IPS-11a (cell line): Measurements from ENCODE around the gene SPACDR.
"Not testable (repeated sequence)": the region's sequence is repeated elsewhere in the genome, so short reads cannot be mapped to it uniquely, and the experiment has no call there.

Experiments
- H3K4me3 ChIP-seq: one replicate; pipeline ENCODE4 v1.5.1; 2013; ENCODE audit warnings: low read depth, low read length, control low read depth

SPACDR gene, protein sequence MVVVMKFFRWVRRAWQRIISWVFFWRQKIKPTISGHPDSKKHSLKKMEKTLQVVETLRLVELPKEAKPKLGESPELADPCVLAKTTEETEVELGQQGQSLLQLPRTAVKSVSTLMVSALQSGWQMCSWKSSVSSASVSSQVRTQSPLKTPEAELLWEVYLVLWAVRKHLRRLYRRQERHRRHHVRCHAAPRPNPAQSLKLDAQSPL

DNA sequence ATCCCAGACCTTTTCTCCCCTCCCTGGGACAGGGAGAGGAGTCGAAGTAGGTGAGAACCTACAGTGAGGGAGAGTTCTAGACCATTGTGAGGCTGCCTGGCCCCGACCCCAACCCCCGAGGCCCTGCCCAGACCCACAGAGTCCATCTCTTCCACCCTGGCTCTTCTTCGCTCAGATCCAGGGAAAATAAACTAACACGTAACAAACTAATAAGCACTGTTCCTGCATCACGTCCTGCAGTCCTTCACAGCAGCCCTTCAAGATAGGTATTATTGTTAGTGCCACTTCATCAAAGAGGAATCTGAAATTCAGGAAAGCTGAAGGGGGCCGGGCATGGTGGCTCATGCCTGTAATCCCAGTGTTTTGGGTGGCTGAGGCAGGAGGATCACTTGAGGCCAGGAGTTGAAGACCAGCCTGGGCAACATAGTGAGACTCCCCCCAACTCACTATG lies at the start of gene SPACDR:
SPACDR (minus strand) TSS at position 51 of the 451 bp plus-strand sequence. CDS start 235 bp downstream, outside the sequence.
- no peak within 1 kb of the TSS for H3K4me3 ChIP-seq

DNA sequence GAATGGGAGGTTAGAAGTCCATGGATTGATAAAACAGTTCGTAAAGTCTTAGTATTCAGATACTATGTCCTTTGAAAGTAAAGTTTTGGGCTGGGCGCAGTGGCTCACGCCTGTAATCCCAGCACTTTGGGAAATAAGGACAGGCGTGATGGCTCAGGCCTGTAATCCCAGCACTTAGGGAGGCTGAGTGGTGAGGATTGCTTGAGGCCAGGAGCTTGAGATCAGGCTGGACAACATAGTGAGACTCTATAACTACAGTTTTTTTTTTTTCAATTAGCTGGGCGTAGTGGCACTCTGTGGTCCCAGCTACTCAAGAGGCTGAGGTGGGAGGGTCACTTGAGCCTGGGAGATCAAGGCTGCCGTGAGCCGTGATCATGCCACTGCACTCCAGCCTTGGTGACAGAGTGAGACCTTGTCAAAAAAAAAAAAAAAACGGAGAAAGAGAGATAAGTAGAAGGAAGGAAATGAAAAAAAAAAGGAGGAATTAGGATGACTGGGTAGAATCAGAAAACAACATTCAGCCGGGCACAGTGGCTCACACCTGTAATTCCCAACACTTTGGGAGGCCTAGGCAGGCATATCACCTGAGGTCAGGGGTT lies 49.3 kb upstream of the SPACDR start:
- H3K4me3 ChIP-seq: no peak overlapping the region

DNA sequence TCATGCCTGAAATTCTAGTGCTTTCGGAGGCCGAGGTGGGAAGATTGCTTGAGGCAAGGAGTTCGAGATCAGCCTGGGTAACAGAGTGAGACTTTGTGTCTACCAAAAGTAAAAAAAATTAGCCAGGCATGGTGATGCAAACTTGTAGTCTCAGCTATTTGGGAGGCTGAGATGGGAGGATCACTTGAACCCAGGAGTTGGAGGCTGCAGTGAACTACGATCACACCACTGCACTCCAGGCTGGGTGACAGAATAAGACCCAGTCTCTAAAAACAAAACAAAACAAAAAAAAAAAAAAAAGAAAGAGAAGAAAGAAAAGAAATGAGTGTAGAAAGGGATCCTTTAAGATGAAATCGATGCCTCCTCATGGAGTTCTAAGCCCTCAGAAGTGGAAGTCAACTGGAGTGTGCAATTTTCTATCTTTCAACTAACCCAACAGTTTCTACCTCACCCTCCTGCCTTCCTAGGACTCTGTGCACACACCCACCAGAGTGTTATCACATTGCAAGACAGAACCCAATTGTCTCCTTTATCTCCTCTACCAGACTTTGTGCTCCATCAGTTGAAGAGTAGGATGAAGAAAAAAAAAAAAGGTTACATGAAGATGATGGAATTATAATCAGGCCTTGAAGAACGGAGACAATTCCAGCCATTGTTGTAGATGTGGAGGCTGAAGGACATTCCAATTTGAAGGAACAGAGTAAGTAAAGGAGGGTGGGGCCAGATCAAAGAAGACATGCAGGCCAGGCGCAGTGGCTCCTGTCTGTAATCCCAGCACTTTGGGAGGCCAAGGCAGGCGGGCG lies 46.6 kb upstream of the SPACDR start:
- no peak overlapping the region for H3K4me3 ChIP-seq

DNA sequence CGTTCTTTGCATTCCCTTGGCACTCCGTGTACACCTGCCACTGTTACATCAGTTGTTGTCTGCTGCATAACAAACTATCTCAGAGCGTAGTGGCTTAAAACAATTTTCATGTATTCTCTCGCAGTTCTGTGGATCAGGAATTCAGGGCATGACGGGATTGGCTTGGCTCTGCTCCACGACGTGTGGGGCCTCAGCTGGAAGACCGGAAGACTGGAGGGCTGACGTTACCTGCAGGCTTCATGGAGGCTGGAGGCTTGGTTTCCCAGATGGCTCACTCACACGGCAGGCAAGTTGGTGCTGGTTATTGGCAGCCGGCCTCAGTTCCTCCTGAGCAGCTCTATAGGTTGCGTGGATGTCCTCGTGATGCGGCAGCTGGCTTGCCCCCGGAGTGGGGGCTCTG lies 45.2 kb upstream of the SPACDR start:
- H3K4me3 ChIP-seq: no peak overlapping the region

DNA sequence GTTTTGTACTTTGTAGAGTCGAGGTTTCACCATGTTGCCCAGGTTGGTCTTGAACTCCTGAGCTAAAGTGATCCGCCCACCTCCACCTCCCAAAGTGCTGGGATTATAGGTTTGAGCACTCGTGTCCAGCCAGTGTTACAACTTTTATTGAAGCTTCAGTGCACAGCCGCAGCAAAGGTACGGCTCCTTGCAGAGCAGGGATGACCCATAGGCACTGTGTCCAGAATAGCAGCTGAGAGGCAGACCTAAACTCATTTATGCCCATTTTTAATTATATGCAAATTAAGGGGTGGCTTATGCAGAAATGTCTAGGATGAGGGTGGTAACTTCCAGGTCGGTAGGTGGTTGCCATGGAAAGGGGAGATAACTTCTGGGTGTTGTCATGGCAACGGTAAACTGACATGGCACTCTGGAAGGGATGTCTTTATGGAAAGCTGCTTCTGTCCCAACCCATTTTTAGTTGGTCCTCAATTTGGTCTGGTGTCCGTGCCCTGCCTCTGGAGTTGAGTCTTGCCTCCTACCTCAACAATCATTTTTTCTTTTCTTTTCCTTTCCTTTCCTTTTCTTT lies 42.4 kb upstream of the SPACDR start:
- H3K4me3 ChIP-seq: no peak overlapping the region

DNA sequence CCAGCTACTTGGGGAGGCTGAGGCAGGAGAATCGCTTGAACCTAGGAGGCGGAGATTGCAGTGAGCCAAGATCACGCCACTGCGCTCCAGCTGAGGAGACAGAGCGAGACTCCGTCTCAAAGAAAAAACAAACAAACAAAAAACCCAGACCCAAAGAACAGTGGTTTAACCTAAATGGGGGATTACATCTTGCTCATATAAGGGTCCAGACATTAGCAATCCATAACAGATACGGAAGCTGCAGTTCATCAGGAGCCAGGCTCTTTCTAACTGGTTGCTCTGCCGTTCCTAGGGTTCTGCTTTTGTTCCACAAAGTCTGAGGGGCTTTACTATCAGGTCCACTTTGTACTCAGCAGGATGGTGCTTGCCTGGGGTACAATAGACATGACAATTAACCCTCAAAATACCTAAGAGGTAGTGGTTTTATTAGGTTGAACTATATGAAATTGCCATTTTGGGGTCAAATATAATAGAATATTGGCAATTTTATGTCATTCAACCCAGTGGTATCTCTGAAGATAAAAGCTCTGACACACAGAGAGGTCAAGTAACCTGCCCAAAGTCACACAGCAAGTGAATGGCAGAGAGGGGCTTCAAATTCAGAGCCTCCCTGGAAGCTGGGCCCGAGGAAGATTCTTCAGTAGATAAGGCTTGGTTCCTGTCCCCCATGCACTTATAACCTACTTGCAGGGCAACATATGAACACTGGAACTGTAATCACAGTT lies 41.0 kb upstream of the SPACDR start:
- H3K4me3 ChIP-seq: no peak overlapping the region

DNA sequence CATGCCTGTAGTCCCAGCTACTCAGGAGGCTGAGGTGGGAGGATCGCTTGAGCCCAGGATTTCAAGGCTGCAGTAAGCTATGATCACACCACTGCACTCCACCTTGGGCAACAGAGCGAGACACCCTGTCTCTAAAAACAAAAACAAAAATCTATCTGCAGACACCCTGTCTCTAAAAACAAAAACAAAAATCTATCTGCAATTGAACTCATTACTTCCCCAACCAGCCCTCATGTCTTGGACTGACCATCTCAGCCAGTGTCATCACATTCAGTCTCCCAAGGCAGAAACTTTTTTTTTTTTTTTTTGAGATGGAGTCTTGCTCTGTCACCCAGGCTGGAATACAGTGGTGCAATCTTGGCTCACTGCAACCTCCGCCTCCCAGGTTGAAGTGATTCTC lies 40.0 kb upstream of the SPACDR start:
- not testable (repeated sequence) for H3K4me3 ChIP-seq

DNA sequence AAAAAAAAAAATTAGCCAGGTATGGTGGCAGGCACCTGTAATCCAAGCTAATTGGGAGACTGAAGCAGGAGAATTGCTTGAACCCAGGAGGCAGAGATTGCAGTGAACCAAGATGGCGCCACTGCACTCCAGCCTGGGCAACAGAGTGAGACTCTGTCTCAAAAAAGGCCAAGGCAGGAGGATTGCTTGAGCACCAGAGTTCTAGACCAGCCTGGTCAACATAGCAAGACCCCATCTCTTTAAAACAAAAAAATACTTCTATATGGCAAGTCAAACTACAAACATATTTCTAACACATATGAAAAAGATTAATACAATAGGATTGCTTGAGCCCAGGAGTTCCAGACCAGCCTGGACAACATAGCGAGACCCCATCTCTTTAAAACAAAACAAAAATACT lies 36.7 kb upstream of the SPACDR start:
- not testable (repeated sequence) for H3K4me3 ChIP-seq

DNA sequence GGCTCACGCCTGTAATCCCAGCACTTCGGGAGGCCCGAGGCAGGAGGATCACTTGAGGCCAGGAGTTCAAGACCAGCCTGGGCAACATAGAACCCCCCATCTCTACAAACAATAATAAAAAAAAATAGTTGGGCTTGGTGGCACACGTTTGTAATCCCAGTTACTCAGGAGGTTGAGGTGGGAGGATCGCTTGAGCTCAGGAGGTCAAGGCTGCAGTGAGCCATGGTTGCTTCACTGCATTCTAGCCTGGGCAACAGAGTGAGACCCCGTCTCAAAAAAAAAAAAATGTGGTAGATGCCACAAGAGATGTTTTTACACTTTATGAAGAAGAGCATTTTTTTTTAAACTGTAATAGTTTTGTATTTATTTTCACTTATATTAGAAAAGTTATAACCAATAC lies 32.4 kb upstream of the SPACDR start:
- H3K4me3 ChIP-seq: no peak overlapping the region

DNA sequence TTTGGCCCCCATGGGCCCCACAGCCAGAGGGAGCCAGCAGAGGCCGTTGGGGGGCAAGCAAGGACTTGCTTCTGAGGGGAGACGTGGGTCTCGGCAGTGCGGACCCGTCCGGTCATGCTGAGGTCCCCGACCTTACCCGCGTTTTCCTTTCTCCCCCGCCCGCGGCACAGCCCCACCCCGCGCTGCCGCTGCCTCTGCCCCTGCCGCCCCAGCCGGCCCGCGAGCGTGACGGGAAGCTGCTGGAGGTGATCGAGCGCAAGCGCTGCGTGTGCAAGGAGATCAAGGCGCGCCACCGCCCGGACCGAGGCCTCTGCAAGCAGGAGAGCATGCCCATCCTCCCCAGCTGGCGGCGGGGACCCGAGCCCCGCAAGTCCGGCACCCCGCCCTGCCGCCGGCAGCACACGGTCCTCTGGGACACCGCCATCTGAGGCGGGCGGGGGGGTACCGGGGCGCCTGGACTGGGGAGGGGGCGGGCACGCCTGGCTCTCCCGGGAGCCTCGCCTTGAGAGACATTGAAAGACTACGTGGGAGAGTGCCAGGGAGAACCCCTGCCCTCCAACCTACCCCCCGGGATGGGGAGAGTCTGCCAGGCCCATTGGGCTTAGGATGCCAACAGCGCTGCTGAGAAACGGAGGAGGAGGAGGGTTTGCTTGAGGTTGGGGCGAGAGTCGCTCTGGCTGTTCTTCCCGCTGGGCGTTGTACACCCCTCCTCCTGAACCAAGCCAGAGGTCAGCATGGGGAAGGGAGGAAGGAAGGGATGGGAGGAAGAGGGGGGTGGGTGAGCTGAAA lies 29.6 kb upstream of the SPACDR start:
- H3K4me3 ChIP-seq: peak overlapping the region; percentile 25

DNA sequence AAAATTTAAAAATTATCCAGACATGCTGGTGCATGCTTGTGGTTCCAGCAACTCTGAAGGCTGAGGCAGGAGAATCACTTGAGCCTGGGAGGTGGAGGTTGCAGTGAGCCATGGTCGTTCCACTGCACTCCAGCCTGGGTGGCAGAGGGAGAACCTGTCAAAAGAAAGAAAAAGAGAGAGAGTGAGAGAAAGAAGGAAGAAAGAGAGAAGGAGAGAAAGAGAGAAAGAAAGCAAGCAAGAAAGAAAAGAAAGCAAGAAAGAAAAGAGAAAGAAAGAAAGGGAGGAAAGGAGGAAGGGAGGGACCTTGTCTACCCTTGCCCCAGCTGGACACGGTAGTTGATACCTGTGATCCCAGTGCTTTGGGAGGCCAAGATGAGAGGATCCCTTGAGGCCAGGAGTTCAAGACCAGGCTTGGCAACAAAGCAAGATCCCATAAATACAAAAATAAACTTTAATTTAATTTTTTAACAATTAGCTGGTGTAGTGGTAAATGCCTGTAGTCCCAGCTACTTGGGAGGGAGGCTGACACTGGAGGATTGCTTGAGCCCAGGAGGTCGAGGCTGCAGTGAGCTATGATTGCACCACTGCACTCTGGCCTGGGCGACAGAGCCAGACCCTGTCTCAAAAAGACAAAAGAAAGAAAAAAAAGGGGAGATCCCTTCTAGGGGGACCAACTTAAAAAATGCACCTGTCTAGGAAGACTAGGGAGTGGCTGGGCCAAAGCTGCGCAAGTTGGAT lies 28.8 kb upstream of the SPACDR start:
- H3K4me3 ChIP-seq: peak overlapping the region; percentile 25

DNA sequence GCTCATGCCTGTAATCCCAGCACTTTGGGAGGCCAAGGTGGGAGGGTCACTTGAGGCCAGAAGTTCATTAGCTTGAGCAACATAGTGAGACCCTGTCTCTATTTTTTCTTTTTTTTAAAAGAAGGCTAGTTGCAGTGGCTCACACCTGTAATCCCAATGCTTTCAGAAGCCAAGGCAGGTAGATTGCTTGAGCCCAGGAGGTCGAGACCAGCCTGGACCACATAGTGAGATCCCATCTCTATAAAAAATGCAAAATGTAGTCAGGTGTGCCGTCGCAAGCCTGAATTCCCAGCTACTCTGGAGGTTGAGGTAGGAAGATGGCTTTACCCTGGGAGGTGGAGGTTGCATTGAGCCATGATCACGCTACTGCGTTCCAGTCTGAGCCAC lies 27.1 kb upstream of the SPACDR start:
- no peak overlapping the region for H3K4me3 ChIP-seq

DNA sequence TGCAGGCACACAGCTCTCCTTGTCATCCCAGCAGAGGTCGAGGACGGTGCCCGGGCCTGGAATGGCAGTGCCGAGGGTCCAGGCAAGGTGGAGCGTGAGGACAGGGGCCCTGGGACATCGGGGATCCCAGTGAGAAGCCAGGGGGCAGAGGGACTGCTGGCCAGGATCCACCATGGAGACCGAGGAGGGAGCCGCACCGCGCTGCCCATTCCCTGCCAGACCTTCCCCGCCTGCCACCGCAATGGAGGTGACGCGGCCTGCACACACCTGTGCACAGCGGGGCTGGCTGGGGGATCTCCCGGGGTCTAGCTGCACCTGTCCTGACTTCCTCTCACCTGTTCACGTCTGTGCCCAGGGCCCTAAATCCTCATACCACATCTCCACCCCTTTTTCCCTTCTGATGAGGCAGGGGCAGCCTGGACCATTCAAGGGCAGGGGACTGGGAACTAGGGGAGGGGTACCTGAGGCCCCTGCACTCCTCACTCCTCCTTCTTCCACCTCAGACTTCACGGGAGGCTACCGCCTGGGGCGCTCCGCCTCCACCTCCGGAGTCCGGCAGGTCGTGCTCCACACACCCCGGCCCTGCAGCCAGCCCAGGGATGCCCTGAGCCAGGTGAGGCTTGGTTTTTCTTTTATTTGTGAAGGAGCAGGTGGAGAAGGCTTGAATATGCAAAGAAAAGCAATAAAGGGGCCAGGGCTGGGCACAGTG lies 26.6 kb upstream of the SPACDR start:
- no peak overlapping the region for H3K4me3 ChIP-seq

DNA sequence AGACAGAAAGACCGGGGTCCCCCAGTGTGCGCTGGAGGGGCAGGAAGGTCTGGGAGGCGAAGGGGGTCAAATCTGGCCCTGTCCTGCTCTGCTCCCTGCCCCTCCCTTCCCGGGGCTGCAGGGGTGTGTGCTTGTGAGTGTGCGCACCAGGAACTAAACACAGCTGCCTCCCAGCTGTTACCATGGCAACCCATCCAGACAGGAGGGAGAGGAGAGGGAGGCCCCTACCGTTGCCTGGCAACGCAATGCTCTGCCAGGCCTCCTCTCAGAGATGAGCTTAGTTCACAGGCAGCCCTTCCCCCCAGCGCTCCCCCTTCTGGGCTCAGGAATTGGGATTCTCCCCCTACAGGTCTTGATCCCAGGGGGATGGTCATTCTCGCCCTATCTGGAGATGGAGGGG lies 25.8 kb upstream of the SPACDR start:
- no peak overlapping the region for H3K4me3 ChIP-seq

DNA sequence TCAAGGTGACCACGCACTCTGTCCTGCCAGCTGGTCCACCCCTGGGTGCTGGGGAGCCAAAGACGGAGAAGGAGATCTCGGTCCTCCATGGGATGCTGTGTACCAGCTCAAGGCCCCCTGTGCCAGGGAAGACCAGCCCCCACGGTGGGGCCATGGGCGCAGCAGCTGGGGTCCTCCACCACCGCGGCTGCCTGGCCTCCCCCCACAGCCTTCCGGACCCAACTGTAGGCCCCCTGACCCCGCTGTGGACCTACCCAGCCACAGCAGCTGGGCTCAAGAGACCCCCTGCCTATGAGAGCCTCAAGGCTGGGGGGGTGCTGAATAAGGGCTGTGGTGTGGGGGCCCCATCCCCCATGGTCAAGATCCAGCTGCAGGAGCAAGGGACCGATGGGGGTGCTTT lies 25.1 kb upstream of the SPACDR start:
- H3K4me3 ChIP-seq: no peak overlapping the region

DNA sequence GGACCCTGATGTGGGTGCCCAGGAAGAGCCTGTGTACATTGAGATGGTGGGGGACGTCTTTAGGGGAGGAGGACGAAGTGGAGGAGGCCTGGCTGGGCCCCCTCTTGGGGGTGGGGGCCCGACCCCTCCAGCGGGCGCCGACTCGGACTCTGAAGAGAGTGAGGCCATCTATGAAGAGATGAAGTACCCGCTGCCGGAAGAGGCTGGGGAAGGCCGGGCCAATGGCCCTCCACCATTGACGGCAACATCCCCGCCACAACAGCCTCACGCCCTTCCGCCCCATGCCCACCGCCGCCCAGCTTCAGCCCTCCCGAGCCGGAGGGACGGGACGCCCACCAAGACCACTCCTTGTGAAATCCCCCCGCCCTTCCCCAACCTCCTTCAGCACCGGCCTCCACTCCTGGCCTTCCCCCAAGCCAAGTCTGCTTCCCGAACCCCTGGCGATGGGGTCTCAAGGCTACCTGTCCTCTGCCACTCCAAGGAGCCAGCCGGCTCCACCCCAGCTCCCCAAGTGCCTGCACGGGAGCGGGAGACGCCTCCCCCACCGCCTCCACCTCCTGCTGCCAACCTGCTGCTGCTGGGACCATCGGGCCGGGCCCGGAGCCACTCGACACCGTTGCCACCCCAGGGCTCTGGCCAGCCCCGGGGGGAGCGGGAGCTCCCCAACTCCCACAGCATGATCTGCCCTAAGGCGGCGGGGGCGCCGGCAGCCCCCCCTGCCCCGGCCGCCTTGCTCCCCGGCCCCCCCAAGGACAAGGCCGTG lies 24.5 kb upstream of the SPACDR start:
- no peak overlapping the region for H3K4me3 ChIP-seq

DNA sequence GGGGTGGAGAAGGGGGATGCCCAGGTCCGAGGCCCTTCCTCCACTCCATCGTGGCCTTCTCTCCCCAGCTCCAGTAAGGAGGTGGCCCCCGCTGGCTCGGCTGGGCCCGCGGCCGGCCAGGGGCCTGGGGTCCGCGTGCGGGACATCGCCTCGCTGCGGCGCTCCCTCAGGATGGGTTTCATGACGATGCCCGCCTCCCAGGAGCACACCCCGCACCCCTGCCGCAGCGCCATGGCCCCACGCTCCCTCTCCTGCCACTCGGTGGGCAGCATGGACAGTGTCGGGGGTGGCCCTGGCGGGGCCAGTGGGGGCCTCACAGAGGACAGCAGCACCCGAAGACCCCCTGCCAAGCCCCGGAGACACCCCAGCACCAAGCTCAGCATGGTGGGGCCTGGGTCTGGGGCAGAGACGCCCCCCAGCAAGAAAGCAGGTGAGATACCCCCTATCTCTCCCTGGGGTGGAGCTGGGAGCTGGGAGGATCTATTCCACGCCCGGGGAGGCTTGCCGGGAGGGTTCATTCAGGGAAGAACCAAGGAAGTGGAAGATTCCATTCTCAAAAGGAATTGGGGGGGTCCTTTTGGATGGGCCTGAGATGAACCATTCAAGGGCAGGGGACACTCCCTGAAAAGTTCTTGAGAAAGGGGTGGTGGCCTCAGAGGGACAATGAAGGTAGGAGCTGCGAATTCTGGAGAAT lies 22.8 kb upstream of the SPACDR start:
- no peak overlapping the region for H3K4me3 ChIP-seq
